ENCODE data around the gene SLAMF6. TPM values are rescaled to one million over a fixed set of nuclear protein-coding genes. Genes with fewer than 3 reads are reported as not detected.
"Not testable (repeated sequence)": the region's sequence is repeated elsewhere in the genome, so short reads cannot be mapped to it uniquely, and the experiment has no call there.

Gene SLAMF6
- total and polyA plus RNA-seq, 10 of the 15 experiments (the other 5 are each of a cell fraction or from before 2014, with no cell fraction given) = 20.5 to 89.6 (median 36.5) TPM

- in situ Hi-C loops (cut with MboI); H3K36me3 ChIP-seq (ENCODE audit: control insufficient read depth in 2 of 2, insufficient read depth in 2 of 2, low read length in 1 of 2); CTCF ChIA-PET; intact Hi-C loops (cut with micrococcal nuclease; ENCODE audit: unreplicated experiment); H3K4me1 ChIP-seq (ENCODE audit: control insufficient read depth, insufficient read depth, low read length); H4K20me1 ChIP-seq (ENCODE audit: control insufficient read depth, insufficient read depth); BruUV-seq (replicated peaks); FAIRE-seq; DNase-seq (ENCODE audit: low read depth, low spot score); H2AFZ ChIP-seq (ENCODE audit: control insufficient read depth, low read depth, low read length); H3K9me3 ChIP-seq (replicated peaks; ENCODE audit: control insufficient read depth, insufficient read depth, low read length); H3K27me3 ChIP-seq (replicated peaks in 1 of 2; ENCODE audit: control insufficient read depth in 2 of 2, insufficient read depth in 2 of 2, low read length in 1 of 2); H3K27ac ChIP-seq (ENCODE audit: control insufficient read depth, insufficient read depth); H3K4me2 ChIP-seq (ENCODE audit: control insufficient read depth, insufficient read depth); H3K4me3 ChIP-seq; H3K9ac ChIP-seq (ENCODE audit: control insufficient read depth, insufficient read depth, low read length); ATAC-seq: not testable (repeated sequence)
- SMC1A ChIA-PET (ENCODE audit: uncharacterized antibody, unreplicated experiment) = interaction anchor here (0.8 to 4.6 kb wide), 4 partner anchors 23 to 87 kb away, joined by 3 to 25 read pairs (median 3); no protein-coding TSS in a partner anchor
- 0 out of 2 replicates have a peak, but pooled peaks have one; percentile 1 for TF ChIP-seq CBX3 (IDR thresholded peaks at IDR 0.05; ENCODE audit: borderline replicate concordance, low read depth)
- RAD21 ChIA-PET (ENCODE audit: unreplicated experiment) = interaction anchor here (0.7 to 2.5 kb wide), 2 partner anchors 22 to 23 kb away, joined by 3 to 7 read pairs; no protein-coding TSS in a partner anchor
- H3K79me2 ChIP-seq (ENCODE audit: control insufficient read depth, insufficient read depth, low read length) = peaks cover 93% of the 10 kb centered on the region
- WGBS (ENCODE audit: insufficient coverage, insufficient replicate concordance, low lambda C conversion rate, missing lambda C conversion rate) = 50% methylated on average over 2 of the region's 2 CpGs
- POLR2A ChIA-PET = interaction anchor here (0.6 to 1.0 kb wide), 2 partner anchors 42 to 78 kb away, joined by 3 read pairs; no protein-coding TSS in a partner anchor
Measured at GRCh38 chr1:160517519-160517918, 5.5 kb downstream of the SLAMF6 start.

GRCh38 chr1:160515908-160516307, 7.1 kb downstream of the SLAMF6 start:
- Histone ChIP-seq H3K36me3 (ENCODE audit: control insufficient read depth in 2 of 2, insufficient read depth in 2 of 2, low read length in 1 of 2) (peaks cover 9 to 12% of the 10 kb centered on the region in 2 experiments; a peak in 3 of 4 replicates), H3K4me2 (ENCODE audit: control insufficient read depth, insufficient read depth) (peak overlapping the region; percentile 20; the same call in 1 of the 2 replicates), H3K79me2 (ENCODE audit: control insufficient read depth, insufficient read depth, low read length) (peaks cover 85% of the 10 kb centered on the region), H3K9me3 (replicated peaks; ENCODE audit: control insufficient read depth, insufficient read depth, low read length) (peaks cover 15% of the 10 kb centered on the region), H3K4me3 (0 out of 2 replicates have a peak overlapping the region, but pooled peaks have one; percentile 9)
- H3K27me3 ChIP-seq (replicated peaks in 1 of 2; ENCODE audit: control insufficient read depth in 2 of 2, insufficient read depth in 2 of 2, low read length in 1 of 2); H3K27ac ChIP-seq (ENCODE audit: control insufficient read depth, insufficient read depth); H4K20me1 ChIP-seq (ENCODE audit: control insufficient read depth, insufficient read depth); intact Hi-C loops (cut with micrococcal nuclease; ENCODE audit: unreplicated experiment); BruUV-seq (replicated peaks); POLR2A ChIA-PET; H2AFZ ChIP-seq (ENCODE audit: control insufficient read depth, low read depth, low read length); H3K9ac ChIP-seq (ENCODE audit: control insufficient read depth, insufficient read depth, low read length); ATAC-seq; H3K4me1 ChIP-seq (ENCODE audit: control insufficient read depth, insufficient read depth, low read length); FAIRE-seq; in situ Hi-C loops (cut with MboI); DNase-seq (ENCODE audit: low read depth, low spot score): not testable (repeated sequence)
- ChIA-PET SMC1A (ENCODE audit: uncharacterized antibody, unreplicated experiment) (interaction anchor here (0.7 to 4.6 kb wide), 9 partner anchors 10 to 91 kb away, joined by 3 to 25 read pairs (median 3); no protein-coding TSS in a partner anchor), RAD21 (ENCODE audit: unreplicated experiment) (interaction anchor here (1.3 to 2.5 kb wide), 3 partner anchors 24 to 91 kb away, joined by 3 to 7 read pairs (median 3); no protein-coding TSS in a partner anchor), CTCF (interaction anchor here (1.3 to 1.5 kb wide), 2 partner anchors 31 to 65 kb away, joined by 3 to 4 read pairs; no protein-coding TSS in a partner anchor)
- 89% methylated on average over 1 of the region's 1 CpG for WGBS (ENCODE audit: insufficient coverage, insufficient replicate concordance, low lambda C conversion rate, missing lambda C conversion rate)
